ENCODE data around the gene SLC39A11.

DNA sequence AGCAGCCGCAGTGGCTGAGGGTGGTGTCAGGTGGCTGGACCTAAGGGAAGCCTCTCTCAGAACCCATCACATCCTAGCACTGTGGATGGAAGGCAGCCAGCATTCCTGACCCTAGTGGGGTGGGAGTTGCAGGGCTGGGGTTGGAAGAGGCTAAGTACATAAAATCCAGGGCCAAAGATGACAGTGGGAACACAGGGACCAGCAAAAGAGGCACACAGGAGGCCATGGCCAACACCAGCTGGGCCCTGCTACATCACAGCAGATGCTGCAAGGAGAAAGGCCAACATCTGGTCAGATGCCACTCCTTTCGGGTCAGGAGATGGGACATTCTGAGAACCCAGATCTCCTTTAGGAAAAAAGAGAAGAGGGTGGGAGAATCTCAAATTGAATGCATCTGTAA, 415.4 kb downstream of the SLC39A11 start:
- TF ChIP-seq, protein P1, sequence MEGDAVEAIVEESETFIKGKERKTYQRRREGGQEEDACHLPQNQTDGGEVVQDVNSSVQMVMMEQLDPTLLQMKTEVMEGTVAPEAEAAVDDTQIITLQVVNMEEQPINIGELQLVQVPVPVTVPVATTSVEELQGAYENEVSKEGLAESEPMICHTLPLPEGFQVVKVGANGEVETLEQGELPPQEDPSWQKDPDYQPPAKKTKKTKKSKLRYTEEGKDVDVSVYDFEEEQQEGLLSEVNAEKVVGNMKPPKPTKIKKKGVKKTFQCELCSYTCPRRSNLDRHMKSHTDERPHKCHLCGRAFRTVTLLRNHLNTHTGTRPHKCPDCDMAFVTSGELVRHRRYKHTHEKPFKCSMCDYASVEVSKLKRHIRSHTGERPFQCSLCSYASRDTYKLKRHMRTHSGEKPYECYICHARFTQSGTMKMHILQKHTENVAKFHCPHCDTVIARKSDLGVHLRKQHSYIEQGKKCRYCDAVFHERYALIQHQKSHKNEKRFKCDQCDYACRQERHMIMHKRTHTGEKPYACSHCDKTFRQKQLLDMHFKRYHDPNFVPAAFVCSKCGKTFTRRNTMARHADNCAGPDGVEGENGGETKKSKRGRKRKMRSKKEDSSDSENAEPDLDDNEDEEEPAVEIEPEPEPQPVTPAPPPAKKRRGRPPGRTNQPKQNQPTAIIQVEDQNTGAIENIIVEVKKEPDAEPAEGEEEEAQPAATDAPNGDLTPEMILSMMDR (conservative IDR thresholded peaks at IDR 0.05) = no peak
- no peak for TF ChIP-seq EZH2 (IDR thresholded peaks at IDR 0.05; ENCODE audit: low read depth)

All from PC-9 (cell line).